Neutrophil (primary cell): Measurements from ENCODE around the gene FADS3.

ENCODE experiments used
- H3K27ac ChIP-seq: fragments of 200-600 bp; sonication (generic); 2 replicates; pipeline ENCODE4 v1.5.1; 2016; ENCODE audit warnings: mild to moderate bottlenecking, moderate library complexity
- H3K27me3 ChIP-seq: fragments of 200-600 bp; sonication (generic); 2 replicates; pipeline ENCODE4 v1.6.0; 2016; ENCODE audit warnings: mild to moderate bottlenecking
- H3K36me3 ChIP-seq: fragments of 200-600 bp; sonication (generic); 2 replicates; pipeline ENCODE4 v1.5.1; 2017
- H3K4me1 ChIP-seq, 2 experiments: fragments of 200-600 bp in 1 of 2; sonication (generic) in 1 of 2; 1 replicate in 1 of 2; 2 replicates in 1 of 2; pipeline versions ENCODE4 v1.5.1 to v1.6.1; 2013 to 2016; ENCODE audit warnings: low read depth in 1 of 2, low read length in 1 of 2, mild to moderate bottlenecking in 1 of 2, moderate library complexity in 1 of 2; ENCODE audit not compliant: control insufficient read depth in 1 of 2, insufficient read depth in 1 of 2
- H3K4me3 ChIP-seq, 2 experiments: fragments of 200-600 bp in 1 of 2; sonication (generic) in 1 of 2; 1 replicate in 1 of 2; 2 replicates in 1 of 2; pipeline ENCODE4 v1.5.1; 2013 to 2016; ENCODE audit warnings: low read depth in 1 of 2, low read length in 1 of 2, mild to moderate bottlenecking in 1 of 2, moderate library complexity in 1 of 2
- H3K9me3 ChIP-seq: fragments of 200-600 bp; sonication (generic); 2 replicates; pipeline ENCODE4 v1.5.1; 2016
- TF ChIP-seq, protein P1 (sequence below): fragments of 200-600 bp; sonication (generic); IDR thresholded peaks from 2 replicates; pipeline ENCODE4 v1.5.1; 2016; ENCODE audit warnings: antibody characterized with exemption

Gene FADS3

GRCh38 chr11:61888590-61888989, 2.8 kb downstream of the FADS3 start:
- TF ChIP-seq, protein P1, sequence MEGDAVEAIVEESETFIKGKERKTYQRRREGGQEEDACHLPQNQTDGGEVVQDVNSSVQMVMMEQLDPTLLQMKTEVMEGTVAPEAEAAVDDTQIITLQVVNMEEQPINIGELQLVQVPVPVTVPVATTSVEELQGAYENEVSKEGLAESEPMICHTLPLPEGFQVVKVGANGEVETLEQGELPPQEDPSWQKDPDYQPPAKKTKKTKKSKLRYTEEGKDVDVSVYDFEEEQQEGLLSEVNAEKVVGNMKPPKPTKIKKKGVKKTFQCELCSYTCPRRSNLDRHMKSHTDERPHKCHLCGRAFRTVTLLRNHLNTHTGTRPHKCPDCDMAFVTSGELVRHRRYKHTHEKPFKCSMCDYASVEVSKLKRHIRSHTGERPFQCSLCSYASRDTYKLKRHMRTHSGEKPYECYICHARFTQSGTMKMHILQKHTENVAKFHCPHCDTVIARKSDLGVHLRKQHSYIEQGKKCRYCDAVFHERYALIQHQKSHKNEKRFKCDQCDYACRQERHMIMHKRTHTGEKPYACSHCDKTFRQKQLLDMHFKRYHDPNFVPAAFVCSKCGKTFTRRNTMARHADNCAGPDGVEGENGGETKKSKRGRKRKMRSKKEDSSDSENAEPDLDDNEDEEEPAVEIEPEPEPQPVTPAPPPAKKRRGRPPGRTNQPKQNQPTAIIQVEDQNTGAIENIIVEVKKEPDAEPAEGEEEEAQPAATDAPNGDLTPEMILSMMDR, result no peak
- H3K27ac ChIP-seq, result no peak overlapping the region
- peaks cover 49% of the 10 kb centered on the region for H3K27me3 ChIP-seq
- no peaks in the 10 kb centered on the region for H3K36me3 ChIP-seq
- H3K4me1 ChIP-seq, result peaks cover 10 to 13% of the 10 kb centered on the region in 2 experiments
- H3K4me3 ChIP-seq, result no peak overlapping the region
- no peaks in the 10 kb centered on the region for H3K9me3 ChIP-seq

- TF ChIP-seq, protein P1, result no peak
- Histone ChIP-seq H3K36me3 (no peaks in the 10 kb centered on the region), H3K9me3 (no peaks in the 10 kb centered on the region), H3K27me3 (peaks cover 43% of the 10 kb centered on the region), H3K4me3 (no peak overlapping the region), H3K4me1 (peaks cover 10 to 13% of the 10 kb centered on the region in 2 experiments), H3K27ac (no peak overlapping the region)
These were observed 3.4 kb downstream of the FADS3 start for GRCh38 chr11:61887839-61888494.

DNA sequence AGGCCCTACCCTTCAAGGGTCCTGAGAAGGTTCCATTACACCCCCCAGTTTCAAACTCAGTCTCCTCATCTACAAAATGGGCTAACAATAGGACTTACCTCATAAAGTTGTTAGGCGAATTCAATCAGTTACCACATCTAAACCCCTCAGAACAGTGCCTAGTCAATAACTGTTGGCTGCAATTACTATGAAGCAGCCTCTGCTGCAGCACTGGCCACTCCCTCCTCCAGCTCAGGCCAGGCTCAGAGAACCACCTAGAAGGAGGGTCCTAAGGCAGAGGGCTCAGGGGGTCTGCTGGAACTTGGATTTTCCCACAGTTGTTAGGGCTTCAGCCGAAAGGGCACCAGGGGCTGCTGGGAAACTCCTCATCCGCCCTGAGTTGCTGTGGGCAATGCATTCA, 4.7 kb downstream of the FADS3 start:
- TF ChIP-seq, protein P1, result no peak
- Histone ChIP-seq H3K36me3 (no peaks in the 10 kb centered on the region), H3K9me3 (no peaks in the 10 kb centered on the region), H3K4me3 (no peak overlapping the region), H3K27ac (no peak overlapping the region), H3K4me1 (peaks cover 10% of the 10 kb centered on the region in 2 experiments), H3K27me3 (peaks cover 30% of the 10 kb centered on the region)

GRCh38 chr11:61885784-61886580, 5.4 kb downstream of the FADS3 start:
- Histone ChIP-seq H3K4me1 (peaks cover 8% of the 10 kb centered on the region in 2 experiments), H3K36me3 (no peaks in the 10 kb centered on the region)
- TF ChIP-seq, protein P1, result no peak

DNA sequence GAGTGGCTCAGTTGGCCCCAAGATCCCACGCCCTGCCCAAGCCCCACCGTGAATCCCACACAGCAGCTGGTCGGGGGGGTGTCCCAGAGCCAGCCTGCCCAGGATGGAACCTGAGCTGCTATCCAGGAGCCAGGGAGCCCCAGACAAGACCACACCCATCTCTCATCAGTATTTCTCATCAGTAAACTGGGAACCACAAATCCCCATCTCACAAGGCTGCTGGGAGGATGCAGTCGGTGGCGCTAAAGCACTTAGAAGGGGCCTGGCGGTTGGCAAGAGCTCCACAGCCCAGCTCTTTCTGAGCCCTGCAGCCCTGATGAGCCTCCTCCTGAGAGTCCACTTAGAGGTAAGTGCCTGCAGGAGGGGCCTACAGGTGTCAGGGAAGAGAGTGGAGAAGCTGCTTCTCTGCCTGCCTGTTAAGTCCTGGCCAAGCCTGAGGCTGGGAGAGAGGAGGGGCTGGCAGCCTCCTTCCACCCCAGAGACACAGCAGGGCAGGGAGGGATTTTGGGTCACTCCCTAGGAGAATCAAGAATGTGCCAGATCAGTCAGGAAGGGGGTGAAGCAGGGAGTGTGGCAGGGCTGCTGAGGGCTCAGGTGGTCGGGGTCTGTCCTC, 6.1 kb downstream of the FADS3 start:
- TF ChIP-seq, protein P1, result no peak
- peaks cover 1% of the 10 kb centered on the region in 2 experiments for H3K4me1 ChIP-seq
- no peak overlapping the region for H3K4me3 ChIP-seq
- H3K9me3 ChIP-seq, result no peaks in the 10 kb centered on the region
- peaks cover 17% of the 10 kb centered on the region for H3K27me3 ChIP-seq
- H3K27ac ChIP-seq, result no peak overlapping the region
- no peaks in the 10 kb centered on the region for H3K36me3 ChIP-seq

More at GRCh38 chr11:61885784-61886580, 5.4 kb downstream of the FADS3 start:
- Histone ChIP-seq H3K27ac (no peak overlapping the region), H3K9me3 (no peaks in the 10 kb centered on the region), H3K4me3 (no peak overlapping the region), H3K27me3 (peaks cover 24% of the 10 kb centered on the region)
